Heart right ventricle (tissue), 16 donors: Measurements from ENCODE around the gene ITGB5. TPM values are rescaled to one million over a fixed set of nuclear protein-coding genes. Genes with fewer than 3 reads are reported as not detected.

ENCODE experiments used
- ATAC-seq, 8 donors: fragments of 200-7000 bp; cut with Tn5 transposase; one replicate each; pipeline ENCODE4 v1.9.1; 2020; ENCODE audit warnings: mild to moderate bottlenecking in 8 of 8, moderate library complexity in 8 of 8, moderate number of reproducible peaks in 1 of 8
- DNase-seq, 2 donors: peaks; one replicate each; pipeline ENCODE4 v3.0.0-alpha.2; 2020
- H3K27ac ChIP-seq, 10 donors: fragments of 200-600 bp; sonication (generic) in 2 of 10; one replicate each; pipeline versions ENCODE4 v1.5.0 to v1.8.0; 2020 to 2022; ENCODE audit warnings: mild to moderate bottlenecking in 3 of 10
- H3K27me3 ChIP-seq, 7 donors: fragments of 200-600 bp; one replicate each; pipeline ENCODE4 v1.8.0; 2021 to 2022; ENCODE audit warnings: mild to moderate bottlenecking in 2 of 7
- H3K36me3 ChIP-seq, 9 donors: fragments of 200-600 bp; sonication (generic) in 1 of 9; one replicate each; pipeline versions ENCODE4 v1.5.0 to v1.8.0; 2020 to 2022; ENCODE audit warnings: mild to moderate bottlenecking in 2 of 9
- H3K4me1 ChIP-seq, 9 donors: fragments of 200-600 bp; sonication (generic) in 1 of 9; one replicate each; pipeline versions ENCODE4 v1.5.0 to v1.8.0; 2020 to 2022; ENCODE audit warnings: mild to moderate bottlenecking in 4 of 9
- H3K4me3 ChIP-seq, 10 donors: fragments of 200-600 bp; sonication (generic) in 2 of 10; one replicate each; pipeline versions ENCODE4 v1.5.0 to v1.8.0; 2020 to 2022; ENCODE audit warnings: mild to moderate bottlenecking in 7 of 10, moderate library complexity in 2 of 10
- H3K9me3 ChIP-seq, 11 donors: fragments of 200-600 bp in 10 of 11; sonication (generic) in 2 of 11; one replicate each; pipeline versions ENCODE4 v1.5.0 to v1.8.0; 2013 to 2022; ENCODE audit warnings: mild to moderate bottlenecking in 2 of 11, control low read depth in 1 of 11, moderate library complexity in 1 of 11
- CTCF ChIP-seq, 9 donors: fragments of 200-600 bp; sonication (generic) in 2 of 9; IDR thresholded peaks; one replicate each; pipeline versions ENCODE4 v1.5.0 to v1.8.0; 2021 to 2022; ENCODE audit warnings: antibody characterized with exemption in 9 of 9, mild to moderate bottlenecking in 5 of 9, moderate library complexity in 1 of 9
- whole genome bisulfite sequencing, 2 donors: extraction: QIAGEN DNeasy Blood & Tissue Kit; methylation state at CpG; one replicate each; pipeline ENCODE4 v1.1.7; 2013; ENCODE audit warnings: inconsistent platforms in 1 of 2; 5-methylcytosine and 5-hydroxymethylcytosine counted together
- intact Hi-C, 10 donors: fragments of 100-400 bp; cut with DNase I; formaldehyde crosslinking; loops; one replicate each; pipeline versions ENCODE4 v1.11.1 to v1.14.2; 2022
- polyA plus RNA-seq, 2 donors: library from polyadenylated mRNA; stranded (reverse); fragments of 200-250 nt; gene quantifications; one replicate each; pipeline ENCODE4 v1.2.3, GENCODE V29; 2013
- total RNA-seq, 10 donors: library from RNA; stranded (reverse); fragmentation: NEBNext Ultra II Directional in 3 of 10; extraction: Animal tissue kit (Norgen Biotek cat#: 25700) in 3 of 10; gene quantifications; one replicate each; pipeline versions ENCODE4 v1.2.1 to v1.2.4, GENCODE V29; 2021 to 2023
- donor health status: Arrhythmogenic right ventricular cardiomyopathy.
- donor health status: ischemic (EF 13 %, LVEDD 7.1; RV severe dilation, severe dysfunction).
- donor health status: healthy with polysubstance abuse.
- donor health status: DM: no; HTN: yes; CAD: no.
- donor health status: DM: no; HTN: no; CAD: no.
- donor health status: ischemic (EF 25% LVEDD 6.9; RV normal size, moderate dysfunction).
- donor health status: ischemic (EF 25% LVEDD 5.7; RV mildly dilated, moderate dysfunction).
- donor health status: healthy.
- donor health status: DM: yes; HTN: yes; CAD: no.
- donor health status: Ischemic cardiomyopathy.
- donor health status: ischemic (EF 35%, LVEDD 5.7; RV mildly dilated, moderate dysfunction).
- donor health status: nonischemic (EF 11% LVEDD 7.7; RV severe dilation, severe dysfunction).
- donor health status: DM: yes; HTN: yes; CAD: no.
- donor health status: PGD.
- donor health status: ischemic (EF 29% LVEDD 5.4; RV normal size, mild dysfunction).
- donor health status: nonischemic (EF 23%, LVEDD 6.1; RV moderate dilation, normal function).

ITGB5 gene
- total and polyA plus RNA-seq, 12 donors, result 18.5 to 154 (median 108) TPM

GRCh38 chr3:124839896-124840295 is 47.3 kb downstream of the ITGB5 start:
- peak overlapping the region in 5 of 10 donors; percentile 17 to 83 (median 83) for H3K27ac ChIP-seq
- DNase-seq (no peak), ATAC-seq (no peak)
- TF ChIP-seq CTCF (IDR thresholded peaks at IDR 0.05), result no peak
- peaks cover 29 to 93% (median 53%) of the 10 kb centered on the region in 9 donors for H3K4me1 ChIP-seq
- no peaks in the 10 kb centered on the region for H3K27me3 ChIP-seq
- peaks cover 0 to 49% (median 12%) of the 10 kb centered on the region in 9 donors for H3K36me3 ChIP-seq
- H3K9me3 ChIP-seq, result no peaks in the 10 kb centered on the region
- H3K4me3 ChIP-seq, result no peak overlapping the region
- intact Hi-C loops, result loop anchor here in 5 of 10 donors (5.0 to 10.0 kb wide), 5 partner anchors 42 to 65 kb away; partner anchors contain the start of gene ITGB5 (in 4 of the 5)

GRCh38 chr3:124838963-124839362 is 48.2 kb downstream of the ITGB5 start:
- TF ChIP-seq CTCF (IDR thresholded peaks at IDR 0.05), result no peak
- peak overlapping the region in 7 of 10 donors; percentile 74 to 83 (median 79) for H3K27ac ChIP-seq
- no peak for DNase-seq
- H3K4me3 ChIP-seq, result no peak overlapping the region
- peaks cover 30 to 93% (median 57%) of the 10 kb centered on the region in 9 donors for H3K4me1 ChIP-seq
- intact Hi-C loops, result loop anchor here in 5 of 10 donors (5.0 to 10.0 kb wide), 4 partner anchors 46 to 64 kb away; partner anchors contain the start of gene ITGB5 (in 4 of the 5)
- ATAC-seq, result no peak
- peaks cover 0 to 49% (median 12%) of the 10 kb centered on the region in 9 donors for H3K36me3 ChIP-seq
- WGBS, 2 donors, result 96 to 100% methylated on average over 3 of the region's 3 CpGs
- H3K9me3 ChIP-seq, result no peaks in the 10 kb centered on the region
- H3K27me3 ChIP-seq, result no peaks in the 10 kb centered on the region

- no peaks in the 10 kb centered on the region for H3K9me3 ChIP-seq
- DNase-seq (peak; percentile 67 to 78), ATAC-seq (peak; percentile 84 to 95 (median 92))
- H3K4me1 ChIP-seq, result peaks cover 29 to 93% (median 59%) of the 10 kb centered on the region in 9 donors
- H3K36me3 ChIP-seq, result peaks cover 0 to 47% (median 12%) of the 10 kb centered on the region in 9 donors
- no peak for TF ChIP-seq CTCF (IDR thresholded peaks at IDR 0.05)
- no peaks in the 10 kb centered on the region for H3K27me3 ChIP-seq
- peak overlapping the region; percentile 67 to 83 (median 77) for H3K27ac ChIP-seq
- WGBS, 2 donors, result 14 to 20% methylated on average over 6 of the region's 6 CpGs
- no peak overlapping the region for H3K4me3 ChIP-seq
- intact Hi-C loops, result loop anchor here in 6 of 10 donors (2.0 to 10.0 kb wide), 5 partner anchors 47 to 63 kb away; partner anchors contain the start of gene ITGB5 (in 5 of the 6)
These were observed 49.4 kb downstream of the ITGB5 start for GRCh38 chr3:124837730-124838186.

- H3K27me3 ChIP-seq, result no peaks in the 10 kb centered on the region
- no peaks in the 10 kb centered on the region for H3K9me3 ChIP-seq
- ATAC-seq, result peak in 7 of 8 donors; percentile 36 to 64 (median 46)
- H3K4me1 ChIP-seq, result peaks cover 28 to 94% (median 66%) of the 10 kb centered on the region in 9 donors
- H3K4me3 ChIP-seq, result no peak overlapping the region
- no peak for TF ChIP-seq CTCF (IDR thresholded peaks at IDR 0.05)
- H3K36me3 ChIP-seq, result peaks cover 0 to 47% (median 12%) of the 10 kb centered on the region in 9 donors
- no peak for DNase-seq
- 70 to 73% methylated on average over 2 of the region's 2 CpGs for WGBS, 2 donors
- H3K27ac ChIP-seq, result peak overlapping the region; percentile 67 to 83 (median 77)
- intact Hi-C loops, result loop anchor here in 6 of 10 donors (2.0 to 10.0 kb wide), 5 partner anchors 48 to 62 kb away; partner anchors contain the start of gene ITGB5 (in 5 of the 6)
These were observed 50.1 kb downstream of the ITGB5 start for GRCh38 chr3:124837065-124837464.
